Activated T-cell treated with anti-CD3 and anti-CD28 coated beads, Interleukin-2, amount 50 U/mL, for 4 hours (primary cell): ENCODE measurements around the gene PTPA. TPM values are rescaled to one million over a fixed set of nuclear protein-coding genes. Genes with fewer than 3 reads are reported as not detected.

Experiments
- ATAC-seq, 2 donors: fragments of 200-7000 bp; cut with Tn5 transposase; one replicate each; pipeline ENCODE4 v1.10.0; 2021
- DNase-seq: peaks from one replicate; pipeline ENCODE4 v3.0.0-alpha.2; 2020
- H3K27me3 Mint-ChIP-seq: one replicate; pipeline ENCODE4 v1.8.0; 2021; ENCODE audit warnings: low read depth, mixed read lengths
- H3K36me3 Mint-ChIP-seq: one replicate; pipeline ENCODE4 v1.8.0; 2022; ENCODE audit warnings: mixed read lengths; ENCODE audit not compliant: insufficient read depth
- H3K4me1 Mint-ChIP-seq: one replicate; pipeline ENCODE4 v1.8.0; 2021; ENCODE audit warnings: low read depth, mixed read lengths
- H3K4me3 Mint-ChIP-seq: one replicate; pipeline ENCODE4 v1.8.0; 2021; ENCODE audit warnings: mild to moderate bottlenecking, moderate library complexity, mixed read lengths
- H3K9me3 Mint-ChIP-seq: one replicate; pipeline ENCODE4 v1.8.0; 2021; ENCODE audit warnings: mixed read lengths
- total RNA-seq, 3 donors: library from RNA; stranded (reverse); gene quantifications; one replicate each; pipeline ENCODE4 v1.2.1, GENCODE V29; 2021

PTPA gene
- 10 to 100 TPM; 80.7 to 90.2 (median 89.9) TPM for total RNA-seq

- DNase-seq, result peak; percentile 96
- Mint-ChIP-seq H3K9me3 (no peaks in the 10 kb centered on the region), H3K36me3 (peaks cover 1% of the 10 kb centered on the region), H3K4me3 (peak within 1 kb of the TSS; percentile 95), H3K4me1 (peaks cover 27% of the 10 kb centered on the region), H3K27me3 (no peaks in the 10 kb centered on the region)
- peak; percentile 94 for ATAC-seq
Observed at GRCh38 chr9:129110740-129111527, at the start of gene PTPA, which contains the start of gene CRAT. TSS of gene PTPA (plus strand) at chr9:129111415. CDS start at chr9:129111601, 186 bp downstream. TSS of gene CRAT (minus strand) at chr9:129110793. CDS start at chr9:129110509, 284 bp downstream.

GRCh38 chr9:129063061-129063460, 48.2 kb upstream of the PTPA start:
- peaks cover 2% of the 10 kb centered on the region for H3K36me3 Mint-ChIP-seq
- no peak overlapping the region for H3K4me3 Mint-ChIP-seq

GRCh38 chr9:129064499-129064908, 46.7 kb upstream of the PTPA start:
- Mint-ChIP-seq H3K36me3 (peaks cover 2% of the 10 kb centered on the region), H3K9me3 (no peaks in the 10 kb centered on the region), H3K27me3 (no peaks in the 10 kb centered on the region), H3K4me1 (peaks cover 12% of the 10 kb centered on the region), H3K4me3 (no peak overlapping the region)
- no peak for DNase-seq
- ATAC-seq, result no peak

More at GRCh38 chr9:129063061-129063460, 48.2 kb upstream of the PTPA start:
- Mint-ChIP-seq H3K27me3 (no peaks in the 10 kb centered on the region), H3K9me3 (no peaks in the 10 kb centered on the region), H3K4me1 (peaks cover under 1% of the 10 kb centered on the region)
- ATAC-seq, result no peak
- DNase-seq, result no peak

GRCh38 chr9:129068110-129068509, 43.1 kb upstream of the PTPA start:
- Mint-ChIP-seq H3K9me3 (no peaks in the 10 kb centered on the region), H3K4me3 (no peak overlapping the region), H3K4me1 (peaks cover 26% of the 10 kb centered on the region), H3K27me3 (no peaks in the 10 kb centered on the region), H3K36me3 (peaks cover 2% of the 10 kb centered on the region)
- ATAC-seq (no peak), DNase-seq (no peak)

GRCh38 chr9:129068990-129069861, 42.0 kb upstream of the PTPA start:
- peak; percentile 84 to 85 for ATAC-seq
- H3K9me3 Mint-ChIP-seq, result no peaks in the 10 kb centered on the region
- H3K4me3 Mint-ChIP-seq, result peak overlapping the region; percentile 37

GRCh38 chr9:129069862-129070641, 41.2 kb upstream of the PTPA start:
- DNase-seq (no peak), ATAC-seq (no peak)
- Mint-ChIP-seq H3K9me3 (no peaks in the 10 kb centered on the region), H3K36me3 (no peaks in the 10 kb centered on the region), H3K4me3 (no peak overlapping the region), H3K4me1 (peaks cover 32% of the 10 kb centered on the region), H3K27me3 (no peaks in the 10 kb centered on the region)

More at GRCh38 chr9:129068990-129069861, 42.0 kb upstream of the PTPA start:
- H3K4me1 Mint-ChIP-seq, result peaks cover 31% of the 10 kb centered on the region
- no peaks in the 10 kb centered on the region for H3K36me3 Mint-ChIP-seq
- DNase-seq, result peak; percentile 37
- H3K27me3 Mint-ChIP-seq, result no peaks in the 10 kb centered on the region

GRCh38 chr9:129070696-129071525, 40.3 kb upstream of the PTPA start:
- Mint-ChIP-seq H3K4me3 (no peak overlapping the region), H3K36me3 (no peaks in the 10 kb centered on the region), H3K9me3 (no peaks in the 10 kb centered on the region), H3K4me1 (peaks cover 32% of the 10 kb centered on the region), H3K27me3 (no peaks in the 10 kb centered on the region)
- no peak for DNase-seq
- ATAC-seq, result no peak

- H3K4me1 Mint-ChIP-seq, result peaks cover 32% of the 10 kb centered on the region
- no peak for DNase-seq
- H3K4me3 Mint-ChIP-seq, result no peak overlapping the region
- no peaks in the 10 kb centered on the region for H3K36me3 Mint-ChIP-seq
- no peaks in the 10 kb centered on the region for H3K9me3 Mint-ChIP-seq
- ATAC-seq, result no peak
- H3K27me3 Mint-ChIP-seq, result no peaks in the 10 kb centered on the region
Observed at GRCh38 chr9:129071526-129072126, 39.6 kb upstream of the PTPA start.

GRCh38 chr9:129072171-129072570, 39.0 kb upstream of the PTPA start:
- DNase-seq (no peak), ATAC-seq (no peak)
- Mint-ChIP-seq H3K4me1 (peaks cover 32% of the 10 kb centered on the region), H3K9me3 (no peaks in the 10 kb centered on the region), H3K4me3 (no peak overlapping the region), H3K36me3 (no peaks in the 10 kb centered on the region), H3K27me3 (no peaks in the 10 kb centered on the region)

GRCh38 chr9:129073404-129073803, 37.8 kb upstream of the PTPA start:
- H3K4me3 Mint-ChIP-seq, result no peak overlapping the region
- H3K9me3 Mint-ChIP-seq, result no peaks in the 10 kb centered on the region
- H3K36me3 Mint-ChIP-seq, result no peaks in the 10 kb centered on the region
- DNase-seq, result no peak
- no peaks in the 10 kb centered on the region for H3K27me3 Mint-ChIP-seq
- peaks cover 28% of the 10 kb centered on the region for H3K4me1 Mint-ChIP-seq
- ATAC-seq, result no peak

GRCh38 chr9:129074106-129074505, 37.1 kb upstream of the PTPA start:
- Mint-ChIP-seq H3K4me3 (no peak overlapping the region), H3K9me3 (no peaks in the 10 kb centered on the region), H3K4me1 (peaks cover 22% of the 10 kb centered on the region), H3K36me3 (no peaks in the 10 kb centered on the region), H3K27me3 (no peaks in the 10 kb centered on the region)
- DNase-seq, result no peak
- ATAC-seq, result no peak

GRCh38 chr9:129075996-129076639, 35.1 kb upstream of the PTPA start:
- no peaks in the 10 kb centered on the region for H3K36me3 Mint-ChIP-seq
- H3K9me3 Mint-ChIP-seq, result no peaks in the 10 kb centered on the region
- H3K4me3 Mint-ChIP-seq, result no peak overlapping the region
- DNase-seq (no peak), ATAC-seq (no peak)
- peaks cover 27% of the 10 kb centered on the region for H3K4me1 Mint-ChIP-seq
- H3K27me3 Mint-ChIP-seq, result no peaks in the 10 kb centered on the region

- no peak for ATAC-seq
- Mint-ChIP-seq H3K27me3 (no peaks in the 10 kb centered on the region), H3K9me3 (no peaks in the 10 kb centered on the region), H3K36me3 (no peaks in the 10 kb centered on the region), H3K4me3 (no peak overlapping the region), H3K4me1 (peaks cover 23% of the 10 kb centered on the region)
- no peak for DNase-seq
Observed at GRCh38 chr9:129076640-129077037, 34.6 kb upstream of the PTPA start.
